Esophagus muscularis mucosa (tissue), 4 donors: Measurements from ENCODE around the gene ADRA2C. TPM values are rescaled to one million over a fixed set of nuclear protein-coding genes. Genes with fewer than 3 reads are reported as not detected.

Experiments used
- DNase-seq: peaks from one replicate; pipeline ENCODE4 v3.0.0-alpha.2; 2017; ENCODE audit errors: extremely low spot score
- H3K27ac ChIP-seq, 4 donors: fragments of 200-600 bp; sonication (generic); replicated peaks in 1 of 4; 1 replicate in 3 of 4; 2 replicates in 1 of 4; pipeline ENCODE4 v1.5.1; 2016 to 2019; ENCODE audit warnings: mild to moderate bottlenecking in 1 of 4
- H3K27me3 ChIP-seq, 4 donors: fragments of 200-600 bp; sonication (generic); one replicate each; pipeline versions ENCODE4 v1.5.1 to v1.6.0; 2016 to 2019
- H3K36me3 ChIP-seq, 4 donors: fragments of 200-600 bp; sonication (generic); one replicate each; pipeline ENCODE4 v1.5.1; 2016 to 2019
- H3K4me1 ChIP-seq, 4 donors: fragments of 200-600 bp; sonication (generic); one replicate each; pipeline ENCODE4 v1.5.1; 2016 to 2019
- H3K4me3 ChIP-seq, 4 donors: fragments of 200-600 bp; sonication (generic); 1 replicate in 2 of 4; 2 replicates in 2 of 4; pipeline ENCODE4 v1.5.1; 2016 to 2019; ENCODE audit warnings: mild to moderate bottlenecking in 4 of 4, moderate library complexity in 1 of 4
- H3K9me3 ChIP-seq, 4 donors: fragments of 200-600 bp; sonication (generic); 1 replicate in 3 of 4; 2 replicates in 1 of 4; pipeline ENCODE4 v1.5.1; 2016 to 2019
- EP300 ChIP-seq: sonication (generic); formaldehyde crosslinking; IDR thresholded peaks from one replicate; pipeline ENCODE4 v1.6.1; 2017; ENCODE audit warnings: antibody characterized with exemption
- POLR2A ChIP-seq: fragments of 450-650 bp; IDR thresholded peaks from one replicate; pipeline ENCODE4 v1.6.1; 2017; ENCODE audit warnings: antibody characterized with exemption, moderate library complexity, mild to moderate bottlenecking, low read depth
- POLR2AphosphoS5 ChIP-seq, 2 donors: sonication (generic); formaldehyde crosslinking; IDR thresholded peaks; one replicate each; pipeline ENCODE4 v1.6.1; 2017; ENCODE audit warnings: antibody characterized with exemption in 2 of 2
- WGBS: methylation state at CpG from one replicate; pipeline ENCODE4 v1.1.5; 2018; 5-methylcytosine and 5-hydroxymethylcytosine counted together
- intact Hi-C: fragments of 100-400 bp; cut with DNase I; formaldehyde crosslinking; loops from one replicate; pipeline ENCODE4 v1.15.1; 2023
- total RNA-seq, 4 donors: library from RNA; depleted of rRNA; stranded (reverse); fragments of >200 nt; gene quantifications; one replicate each; pipeline versions ENCODE4 v1.1.0 to v1.2.1, GENCODE V29; 2016
- TF ChIP-seq, protein P1 (sequence below), 3 experiments: fragments of 200-600 bp in 2 of 3; fragments of 450-650 bp in 1 of 3; sonication (generic) in 2 of 3; IDR thresholded peaks; one replicate each; pipeline ENCODE4 v1.5.1; 2017 to 2019; ENCODE audit warnings: antibody characterized with exemption in 3 of 3, mild to moderate bottlenecking in 2 of 3, moderate library complexity in 1 of 3

Gene ADRA2C
- total RNA-seq, 4 donors from 2014 or later: 2.9 to 10.3 (median 8.4) TPM

DNA sequence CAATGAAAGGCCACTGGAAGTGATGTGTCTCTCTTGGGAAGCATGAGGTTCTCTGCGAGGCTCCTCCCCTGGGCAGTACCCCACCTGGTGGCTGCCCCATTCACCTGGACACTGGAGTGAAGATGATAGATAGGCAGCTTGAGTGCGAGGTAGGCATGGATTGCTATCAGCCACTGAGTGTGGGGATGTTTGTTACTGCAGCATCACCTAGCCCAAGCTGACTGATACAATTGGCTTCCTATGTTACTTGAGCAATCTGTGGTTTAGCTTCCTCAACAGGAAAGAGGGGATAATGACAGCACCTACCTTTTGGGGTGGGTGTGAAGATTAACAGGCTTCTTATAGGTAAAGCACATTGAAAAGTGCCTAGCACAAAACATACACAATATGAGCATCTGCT lies 30.8 kb downstream of the ADRA2C start:
- 95% methylated on average over 2 of the region's 2 CpGs for WGBS
- Histone ChIP-seq H3K36me3 (no peaks in the 10 kb centered on the region), H3K9me3 (peaks cover 0 to 38% (median 26%) of the 10 kb centered on the region in 4 donors), H3K27me3 (peaks cover 0 to 51% (median 0%) of the 10 kb centered on the region in 4 donors), H3K4me3 (no peak overlapping the region), H3K4me1 (no peaks in the 10 kb centered on the region), H3K27ac (no peak overlapping the region)
- intact Hi-C loops: no loop called here
- no peak for DNase-seq
- TF ChIP-seq, protein P1, sequence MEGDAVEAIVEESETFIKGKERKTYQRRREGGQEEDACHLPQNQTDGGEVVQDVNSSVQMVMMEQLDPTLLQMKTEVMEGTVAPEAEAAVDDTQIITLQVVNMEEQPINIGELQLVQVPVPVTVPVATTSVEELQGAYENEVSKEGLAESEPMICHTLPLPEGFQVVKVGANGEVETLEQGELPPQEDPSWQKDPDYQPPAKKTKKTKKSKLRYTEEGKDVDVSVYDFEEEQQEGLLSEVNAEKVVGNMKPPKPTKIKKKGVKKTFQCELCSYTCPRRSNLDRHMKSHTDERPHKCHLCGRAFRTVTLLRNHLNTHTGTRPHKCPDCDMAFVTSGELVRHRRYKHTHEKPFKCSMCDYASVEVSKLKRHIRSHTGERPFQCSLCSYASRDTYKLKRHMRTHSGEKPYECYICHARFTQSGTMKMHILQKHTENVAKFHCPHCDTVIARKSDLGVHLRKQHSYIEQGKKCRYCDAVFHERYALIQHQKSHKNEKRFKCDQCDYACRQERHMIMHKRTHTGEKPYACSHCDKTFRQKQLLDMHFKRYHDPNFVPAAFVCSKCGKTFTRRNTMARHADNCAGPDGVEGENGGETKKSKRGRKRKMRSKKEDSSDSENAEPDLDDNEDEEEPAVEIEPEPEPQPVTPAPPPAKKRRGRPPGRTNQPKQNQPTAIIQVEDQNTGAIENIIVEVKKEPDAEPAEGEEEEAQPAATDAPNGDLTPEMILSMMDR (IDR thresholded peaks at IDR 0.05): no peak
- no peak for TF ChIP-seq POLR2A
- TF ChIP-seq POLR2AphosphoS5 (IDR thresholded peaks at IDR 0.05): no peak
- no peak for TF ChIP-seq EP300

DNA sequence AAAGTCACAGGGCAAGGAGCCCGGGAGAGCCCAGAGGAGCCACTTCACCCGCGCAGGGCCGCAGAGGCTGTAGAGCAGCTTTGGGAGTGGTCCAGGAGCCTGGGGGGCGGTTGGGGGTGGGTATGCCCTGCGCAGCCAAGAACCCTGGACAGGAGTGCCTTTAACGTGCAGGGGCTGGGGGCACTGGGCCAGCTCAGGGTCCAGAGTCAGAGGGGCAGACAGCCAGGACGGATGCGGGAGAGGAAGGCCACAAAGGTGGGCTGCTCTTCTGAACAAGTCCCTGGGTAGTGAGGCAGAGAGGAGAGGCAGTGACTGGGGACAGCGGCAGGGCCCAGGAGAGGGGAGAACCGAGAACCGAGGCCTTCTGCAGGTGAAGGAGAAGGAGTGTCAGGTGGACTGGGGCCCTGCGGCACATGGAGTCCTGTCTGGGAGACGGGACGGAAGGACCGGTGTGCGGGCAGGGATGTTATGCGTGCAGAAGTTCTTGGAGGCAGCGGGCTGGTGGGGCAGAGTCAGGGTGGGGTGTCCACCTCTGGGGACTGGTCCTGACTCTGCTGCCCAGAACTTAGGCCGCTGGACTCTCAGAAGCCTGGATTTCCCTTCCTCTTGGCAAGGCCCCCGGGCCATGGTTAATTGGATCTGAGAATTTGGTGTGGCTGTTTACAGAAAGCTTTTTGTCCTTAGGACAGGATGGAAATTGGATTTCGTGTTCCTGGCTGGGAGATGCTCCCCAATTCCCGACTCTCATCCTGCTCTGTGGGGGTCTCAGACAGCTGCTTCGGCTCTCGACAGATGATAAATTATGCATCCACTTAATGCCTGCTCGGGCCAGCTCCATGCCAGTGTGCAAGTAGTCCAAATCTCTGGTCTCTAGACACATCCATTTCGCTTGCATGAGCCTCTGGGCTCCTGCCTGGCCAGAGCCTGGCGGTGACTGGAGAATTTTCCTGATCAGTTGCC lies 31.9 kb downstream of the ADRA2C start:
- no peaks in the 10 kb centered on the region for H3K4me1 ChIP-seq
- peaks cover 0 to 49% (median 0%) of the 10 kb centered on the region in 4 donors for H3K27me3 ChIP-seq
- H3K4me3 ChIP-seq: no peak overlapping the region
- 80% methylated on average over 26 of the region's 28 CpGs for WGBS
- H3K27ac ChIP-seq: no peak overlapping the region
- intact Hi-C loops: no loop called here
- TF ChIP-seq, protein P1 (IDR thresholded peaks at IDR 0.05): no peak
- TF ChIP-seq EP300: no peak
- TF ChIP-seq POLR2AphosphoS5 (IDR thresholded peaks at IDR 0.05): no peak
- no peak for TF ChIP-seq POLR2A
- DNase-seq: no peak
- H3K36me3 ChIP-seq: no peaks in the 10 kb centered on the region
- H3K9me3 ChIP-seq: peaks cover 0 to 38% (median 26%) of the 10 kb centered on the region in 4 donors

DNA sequence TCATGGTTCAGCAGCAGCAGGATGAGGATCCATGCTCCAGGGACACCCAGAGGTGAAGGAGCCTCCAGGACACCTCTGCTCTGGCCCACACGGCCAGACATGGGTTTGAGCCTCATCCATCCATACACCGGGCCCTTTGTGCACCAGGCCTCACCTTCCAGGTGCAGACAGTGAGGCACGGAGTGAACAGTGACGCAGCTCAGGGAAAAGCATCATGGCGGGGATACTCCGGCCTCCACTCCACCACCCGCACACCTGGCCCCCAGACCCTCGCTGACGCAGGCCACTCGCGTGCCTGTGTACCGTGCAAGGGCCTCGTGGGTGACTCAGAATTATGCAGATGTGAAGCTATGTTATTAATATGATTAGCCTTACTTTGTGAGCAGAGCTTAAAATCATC lies 33.3 kb downstream of the ADRA2C start:
- peaks cover 0 to 31% (median 26%) of the 10 kb centered on the region in 4 donors for H3K9me3 ChIP-seq
- no peaks in the 10 kb centered on the region for H3K36me3 ChIP-seq
- DNase-seq: no peak
- intact Hi-C loops: no loop called here
- no peaks in the 10 kb centered on the region for H3K4me1 ChIP-seq
- H3K27me3 ChIP-seq: peaks cover 0 to 55% (median 0%) of the 10 kb centered on the region in 4 donors
- TF ChIP-seq, protein P1 (IDR thresholded peaks at IDR 0.05): no peak
- TF ChIP-seq POLR2A: no peak
- TF ChIP-seq EP300: no peak
- no peak for TF ChIP-seq POLR2AphosphoS5 (IDR thresholded peaks at IDR 0.05)
- H3K4me3 ChIP-seq: no peak overlapping the region
- 93% methylated on average over 10 of the region's 13 CpGs for WGBS
- H3K27ac ChIP-seq: no peak overlapping the region

DNA sequence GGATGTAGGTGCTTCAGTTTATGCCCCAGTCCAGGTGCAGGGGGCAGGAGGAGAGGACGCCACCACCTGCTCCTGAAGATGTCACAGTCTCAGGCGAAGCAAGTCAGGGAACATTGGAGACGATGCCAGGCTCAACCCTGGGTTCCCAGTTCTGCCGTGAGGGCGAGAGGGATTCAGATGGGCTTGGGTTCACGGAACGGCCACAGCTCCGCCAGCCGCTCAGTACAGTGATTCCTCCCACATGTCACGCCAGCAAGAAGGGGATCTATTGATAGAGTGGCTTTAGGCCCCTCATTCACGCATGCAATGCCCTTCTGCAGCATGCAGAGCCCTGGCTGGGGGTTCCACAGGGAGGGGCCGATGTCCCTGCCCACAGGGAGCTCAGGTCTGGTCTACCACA lies 34.2 kb downstream of the ADRA2C start:
- Histone ChIP-seq H3K9me3 (peaks cover 0 to 23% (median 18%) of the 10 kb centered on the region in 4 donors), H3K4me1 (no peaks in the 10 kb centered on the region), H3K27ac (no peak overlapping the region), H3K27me3 (peaks cover 0 to 60% (median 0%) of the 10 kb centered on the region in 4 donors), H3K4me3 (no peak overlapping the region), H3K36me3 (no peaks in the 10 kb centered on the region)
- 55% methylated on average over 12 of the region's 12 CpGs for WGBS
- DNase-seq: no peak
- no peak for TF ChIP-seq POLR2AphosphoS5 (IDR thresholded peaks at IDR 0.05)
- no peak for TF ChIP-seq EP300
- no peak for TF ChIP-seq POLR2A
- TF ChIP-seq, protein P1 (IDR thresholded peaks at IDR 0.05): no peak
- intact Hi-C loops: no loop called here
